Measurements from ENCODE around the gene TUNAR.

Gene TUNAR

GRCh38 chr14:95886366-95887056, 9.9 kb downstream of the TUNAR start:
- H3K27me3 Mint-ChIP-seq (ENCODE audit: low read depth): peaks cover 48% of the 10 kb centered on the region
- no peak overlapping the region for H3K27ac Mint-ChIP-seq
- no peak overlapping the region for H3K4me3 Mint-ChIP-seq
- H3K4me1 Mint-ChIP-seq: no peaks in the 10 kb centered on the region
- no peaks in the 10 kb centered on the region for H3K9me3 Mint-ChIP-seq
- TF ChIP-seq, protein P1, sequence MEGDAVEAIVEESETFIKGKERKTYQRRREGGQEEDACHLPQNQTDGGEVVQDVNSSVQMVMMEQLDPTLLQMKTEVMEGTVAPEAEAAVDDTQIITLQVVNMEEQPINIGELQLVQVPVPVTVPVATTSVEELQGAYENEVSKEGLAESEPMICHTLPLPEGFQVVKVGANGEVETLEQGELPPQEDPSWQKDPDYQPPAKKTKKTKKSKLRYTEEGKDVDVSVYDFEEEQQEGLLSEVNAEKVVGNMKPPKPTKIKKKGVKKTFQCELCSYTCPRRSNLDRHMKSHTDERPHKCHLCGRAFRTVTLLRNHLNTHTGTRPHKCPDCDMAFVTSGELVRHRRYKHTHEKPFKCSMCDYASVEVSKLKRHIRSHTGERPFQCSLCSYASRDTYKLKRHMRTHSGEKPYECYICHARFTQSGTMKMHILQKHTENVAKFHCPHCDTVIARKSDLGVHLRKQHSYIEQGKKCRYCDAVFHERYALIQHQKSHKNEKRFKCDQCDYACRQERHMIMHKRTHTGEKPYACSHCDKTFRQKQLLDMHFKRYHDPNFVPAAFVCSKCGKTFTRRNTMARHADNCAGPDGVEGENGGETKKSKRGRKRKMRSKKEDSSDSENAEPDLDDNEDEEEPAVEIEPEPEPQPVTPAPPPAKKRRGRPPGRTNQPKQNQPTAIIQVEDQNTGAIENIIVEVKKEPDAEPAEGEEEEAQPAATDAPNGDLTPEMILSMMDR (IDR thresholded peaks at IDR 0.05; ENCODE audit: unreplicated experiment in 3 of 3): no peak
- H3K36me3 Mint-ChIP-seq (ENCODE audit: low read depth): no peaks in the 10 kb centered on the region

DNA sequence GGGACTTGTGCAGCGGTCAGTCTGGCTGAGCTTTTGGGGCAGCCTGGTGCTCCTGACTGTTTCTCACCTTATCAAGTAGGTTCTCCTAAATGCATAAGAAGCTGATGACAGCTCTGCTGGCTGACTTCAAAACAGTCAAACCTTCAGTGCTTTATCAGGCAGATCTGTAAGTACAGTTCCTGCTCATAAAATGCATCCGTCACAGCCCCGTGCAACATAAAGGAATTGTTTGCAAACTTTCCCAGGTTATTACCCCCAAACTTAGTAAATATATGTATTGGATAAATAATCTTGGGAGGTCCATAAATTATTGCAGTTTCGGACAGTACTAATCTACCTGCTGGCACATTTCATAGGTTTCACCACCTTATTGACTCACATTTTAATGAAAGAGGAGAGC, 10.7 kb downstream of the TUNAR start:
- Mint-ChIP-seq H3K27ac (no peak overlapping the region), H3K36me3 (ENCODE audit: low read depth) (no peaks in the 10 kb centered on the region), H3K9me3 (no peaks in the 10 kb centered on the region), H3K27me3 (ENCODE audit: low read depth) (peaks cover 40% of the 10 kb centered on the region), H3K4me1 (no peaks in the 10 kb centered on the region), H3K4me3 (no peak overlapping the region)
- TF ChIP-seq, protein P1 (IDR thresholded peaks at IDR 0.05; ENCODE audit: unreplicated experiment in 3 of 3): no peak

DNA sequence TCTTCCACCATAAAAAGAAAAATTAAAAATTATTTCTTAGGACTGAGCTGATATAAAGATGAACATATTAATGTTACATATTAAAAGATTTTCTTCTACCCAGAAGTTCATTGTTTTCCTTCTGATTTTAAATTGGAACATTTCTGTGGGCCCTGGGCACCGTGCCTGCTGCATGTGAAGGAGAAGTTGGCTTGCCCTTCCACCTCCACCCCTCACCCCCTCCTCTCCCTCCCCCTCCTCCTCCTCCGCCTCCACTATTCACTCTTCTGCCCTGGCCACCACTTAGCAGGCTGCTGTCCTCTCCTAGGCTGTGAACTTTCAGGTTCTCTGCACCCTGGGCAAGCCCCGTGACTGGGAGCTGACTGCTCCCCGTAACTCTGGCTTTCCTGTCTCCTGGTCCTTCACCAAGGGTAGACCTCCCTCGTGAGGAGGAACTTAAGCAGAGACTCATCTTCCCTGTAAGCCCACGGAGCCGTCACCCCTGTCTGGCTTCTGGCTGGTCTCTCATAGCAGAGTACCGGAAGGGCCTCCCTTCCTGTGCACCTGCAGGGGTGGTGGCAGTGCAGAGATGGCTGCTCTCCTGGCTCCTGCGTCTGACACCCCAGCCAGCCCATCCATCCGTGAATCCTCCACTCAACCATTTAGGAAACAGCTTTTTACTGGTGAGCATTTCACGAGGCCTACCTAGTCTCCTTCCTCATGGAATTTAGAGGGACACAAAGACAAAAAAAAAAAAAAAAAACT, 12.8 kb downstream of the TUNAR start:
- H3K9me3 Mint-ChIP-seq: no peaks in the 10 kb centered on the region
- no peak overlapping the region for H3K27ac Mint-ChIP-seq
- no peaks in the 10 kb centered on the region for H3K4me1 Mint-ChIP-seq

DNA sequence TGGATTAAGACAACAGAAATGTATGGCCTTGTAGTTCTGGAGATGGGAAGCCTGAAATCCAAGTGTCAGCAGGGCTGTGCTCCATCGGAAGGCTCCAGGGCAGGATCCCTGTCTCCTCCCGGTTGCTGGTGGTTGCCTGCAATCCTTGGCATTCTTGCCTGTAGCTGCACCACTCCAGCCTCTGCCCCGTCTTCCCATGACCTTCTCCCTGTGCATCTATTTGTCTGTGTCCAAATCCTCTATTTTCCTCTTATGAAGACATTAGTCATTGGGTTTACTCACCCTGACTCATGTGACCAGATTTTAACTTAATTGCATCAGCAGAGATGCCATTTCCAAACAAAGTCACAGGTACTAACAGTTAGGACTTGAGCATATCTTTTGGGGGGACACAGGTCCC, 15.1 kb downstream of the TUNAR start:
- Mint-ChIP-seq H3K9me3 (no peaks in the 10 kb centered on the region), H3K36me3 (ENCODE audit: low read depth) (no peaks in the 10 kb centered on the region), H3K27me3 (ENCODE audit: low read depth) (peaks cover 43% of the 10 kb centered on the region), H3K27ac (no peak overlapping the region), H3K4me3 (no peak overlapping the region), H3K4me1 (no peaks in the 10 kb centered on the region)
- TF ChIP-seq, protein P1 (IDR thresholded peaks at IDR 0.05; ENCODE audit: unreplicated experiment in 3 of 3): no peak

More for the DNA sequence above, 12.8 kb downstream of the TUNAR start:
- H3K4me3 Mint-ChIP-seq: no peak overlapping the region
- no peaks in the 10 kb centered on the region for H3K36me3 Mint-ChIP-seq (ENCODE audit: low read depth)
- peaks cover 37% of the 10 kb centered on the region for H3K27me3 Mint-ChIP-seq (ENCODE audit: low read depth)
- TF ChIP-seq, protein P1 (IDR thresholded peaks at IDR 0.05; ENCODE audit: unreplicated experiment in 3 of 3): no peak

- Mint-ChIP-seq H3K27ac (no peak overlapping the region), H3K36me3 (ENCODE audit: low read depth) (no peaks in the 10 kb centered on the region), H3K9me3 (no peaks in the 10 kb centered on the region), H3K4me3 (no peak overlapping the region), H3K4me1 (no peaks in the 10 kb centered on the region), H3K27me3 (ENCODE audit: low read depth) (peaks cover 39% of the 10 kb centered on the region)
- TF ChIP-seq, protein P1 (IDR thresholded peaks at IDR 0.05; ENCODE audit: unreplicated experiment in 3 of 3): no peak
Observed at GRCh38 chr14:95892142-95892541, 15.5 kb downstream of the TUNAR start.

All from nephron (organoid).